Measurements from ENCODE around the gene DCPS. TPM values are rescaled to one million over a fixed set of nuclear protein-coding genes. Genes with fewer than 3 reads are reported as not detected.

DCPS gene
- total and polyA plus RNA-seq, 2 of the 4 experiments (the other 2 are of a cell fraction) = 19.7 to 34.8 TPM

DNA sequence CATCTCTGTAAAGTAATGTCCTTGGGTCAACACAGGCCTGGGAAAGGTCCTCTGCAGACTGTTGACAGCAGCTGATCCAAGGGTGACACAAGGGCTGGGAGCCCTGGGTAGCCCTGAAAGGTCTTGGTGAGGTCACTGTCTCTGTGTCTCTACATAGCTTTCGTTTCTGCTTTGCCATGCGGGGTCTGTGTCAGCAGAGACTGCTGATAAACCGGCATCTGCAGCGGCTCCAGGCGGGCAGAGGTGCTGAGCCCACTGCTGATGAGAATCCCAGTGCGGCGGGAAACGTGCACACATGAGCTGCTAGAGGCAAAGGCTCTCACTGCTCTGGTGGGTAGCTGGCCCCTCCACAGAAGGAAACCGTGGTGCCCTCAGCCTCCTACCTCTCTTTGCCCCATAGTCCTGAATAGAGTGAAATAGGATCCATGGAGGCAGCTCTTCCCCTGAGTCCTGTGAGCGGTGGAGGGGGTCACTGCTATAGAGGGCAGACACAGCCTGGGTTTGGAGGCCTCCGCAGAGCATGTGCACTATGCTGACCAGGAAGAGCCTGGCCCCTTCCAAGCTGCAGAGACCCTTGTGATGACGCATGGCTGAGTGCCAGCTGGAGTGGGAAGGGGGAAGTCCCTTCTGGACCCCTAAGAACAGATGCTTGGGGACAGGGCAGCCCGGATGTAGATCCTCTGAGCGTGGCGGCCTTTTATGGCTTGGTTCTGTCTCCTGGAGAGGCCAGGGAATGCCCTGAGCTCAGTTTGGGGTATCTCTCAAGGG lies 33.8 kb downstream of the DCPS start:
- Histone ChIP-seq H4K91ac (ENCODE audit: insufficient read depth, low read depth, low read length) (no peak overlapping the region), H2AK5ac (ENCODE audit: low read depth, low read length) (no peak overlapping the region; the same call in 1 of the 2 replicates), H3K14ac (replicated peaks; ENCODE audit: low read depth, low read length) (no peak overlapping the region), H3K79me1 (ENCODE audit: low read depth in 1 of 2, low read length in 2 of 2) (peaks cover 0 to 16% of the 10 kb centered on the region in 2 experiments; a peak in 1 of 4 replicates), H3K23ac (ENCODE audit: low read depth, low read length) (no peak overlapping the region), H3K27ac (ENCODE audit: insufficient read depth, low read length) (no peak overlapping the region), H3K9ac (ENCODE audit: low read depth, low read length) (no peak overlapping the region), H3K4me2 (ENCODE audit: low read depth, low read length) (no peak overlapping the region), H2AK9ac (replicated peaks; ENCODE audit: low read depth, low read length, poor library complexity) (no peak overlapping the region), H3K56ac (ENCODE audit: extremely low read depth, insufficient read depth, low read length) (no peak overlapping the region), H2BK15ac (ENCODE audit: low read depth, low read length) (no peak overlapping the region), H2BK5ac (ENCODE audit: low read depth, low read length, poor library complexity, severe bottlenecking) (no peak overlapping the region), H3K36me3 (ENCODE audit: control insufficient read depth, insufficient read depth, low read length) (peaks cover 7% of the 10 kb centered on the region; the same call in 1 of the 2 replicates), H3K4ac (ENCODE audit: low read depth, low read length) (no peak overlapping the region), H2BK120ac (ENCODE audit: low read depth, low read length) (no peak overlapping the region), H3K9me3 (ENCODE audit: control insufficient read depth, insufficient read depth, low read length) (no peaks in the 10 kb centered on the region), H3K4me3 (ENCODE audit: insufficient read depth, low read depth, low read length) (no peak overlapping the region), H4K5ac (ENCODE audit: low read depth, low read length) (no peak overlapping the region), H2BK20ac (ENCODE audit: low read depth, low read length) (no peak overlapping the region), H4K8ac (ENCODE audit: low read depth in 2 of 2, low read length in 2 of 2) (no peak overlapping the region), H3K27me3 (ENCODE audit: control insufficient read depth, insufficient read depth, low read length) (no peaks in the 10 kb centered on the region), H3K18ac (ENCODE audit: low read depth, low read length) (no peak overlapping the region), H3K9me1 (ENCODE audit: insufficient read depth, low read length) (peaks cover 27% of the 10 kb centered on the region), H4K20me1 (ENCODE audit: insufficient read depth, low read length) (peaks cover 4% of the 10 kb centered on the region; the same call in 1 of the 2 replicates), H2AFZ (replicated peaks; ENCODE audit: low read length, poor library complexity) (no peak overlapping the region), H3K4me1 (ENCODE audit: control insufficient read depth, insufficient read depth, low read length) (peaks cover 14% of the 10 kb centered on the region)
- dilution Hi-C loops (cut with HindIII; ENCODE audit: low sequenced_read_pairs, unreplicated experiment) (no loop called here), in situ Hi-C loops (cut with MboI; ENCODE audit: low sequenced_read_pairs) (no loop called here), intact Hi-C loops (cut with micrococcal nuclease) (no loop called here)
- ATAC-seq (ENCODE audit: low read depth) (no peak), DNase-seq (no peak)
- ChIA-PET CTCF (no interaction called here), POLR2A (ENCODE audit: unreplicated experiment) (no interaction called here)
- BruUV-seq (replicated peaks) = no TSS peak
- 72% methylated on average over 7 of the region's 15 CpGs; no CpG with 5 or more reads in 1 of the 2 experiments for WGBS, 2 experiments (ENCODE audit: extremely low coverage in 2 of 2, insufficient read length in 1 of 2)
- TF ChIP-seq, protein P1, sequence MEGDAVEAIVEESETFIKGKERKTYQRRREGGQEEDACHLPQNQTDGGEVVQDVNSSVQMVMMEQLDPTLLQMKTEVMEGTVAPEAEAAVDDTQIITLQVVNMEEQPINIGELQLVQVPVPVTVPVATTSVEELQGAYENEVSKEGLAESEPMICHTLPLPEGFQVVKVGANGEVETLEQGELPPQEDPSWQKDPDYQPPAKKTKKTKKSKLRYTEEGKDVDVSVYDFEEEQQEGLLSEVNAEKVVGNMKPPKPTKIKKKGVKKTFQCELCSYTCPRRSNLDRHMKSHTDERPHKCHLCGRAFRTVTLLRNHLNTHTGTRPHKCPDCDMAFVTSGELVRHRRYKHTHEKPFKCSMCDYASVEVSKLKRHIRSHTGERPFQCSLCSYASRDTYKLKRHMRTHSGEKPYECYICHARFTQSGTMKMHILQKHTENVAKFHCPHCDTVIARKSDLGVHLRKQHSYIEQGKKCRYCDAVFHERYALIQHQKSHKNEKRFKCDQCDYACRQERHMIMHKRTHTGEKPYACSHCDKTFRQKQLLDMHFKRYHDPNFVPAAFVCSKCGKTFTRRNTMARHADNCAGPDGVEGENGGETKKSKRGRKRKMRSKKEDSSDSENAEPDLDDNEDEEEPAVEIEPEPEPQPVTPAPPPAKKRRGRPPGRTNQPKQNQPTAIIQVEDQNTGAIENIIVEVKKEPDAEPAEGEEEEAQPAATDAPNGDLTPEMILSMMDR (conservative IDR thresholded peaks at IDR 0.05; ENCODE audit: low read depth, low read length) = no peak
- no peak for TF ChIP-seq NFE2L2 (IDR thresholded peaks at IDR 0.05; ENCODE audit: low read depth, low read length)
- no peak for TF ChIP-seq CHD1 (IDR thresholded peaks at IDR 0.05; ENCODE audit: low read depth, low read length)
- no peak for TF ChIP-seq RFX5 (IDR thresholded peaks at IDR 0.05; ENCODE audit: low read depth, low read length)
- TF ChIP-seq MAZ (IDR thresholded peaks at IDR 0.05; ENCODE audit: borderline replicate concordance, low read depth, low read length) = no peak
- TF ChIP-seq BHLHE40 (IDR thresholded peaks at IDR 0.05; ENCODE audit: low read depth, low read length) = no peak
- TF ChIP-seq, protein P2, sequence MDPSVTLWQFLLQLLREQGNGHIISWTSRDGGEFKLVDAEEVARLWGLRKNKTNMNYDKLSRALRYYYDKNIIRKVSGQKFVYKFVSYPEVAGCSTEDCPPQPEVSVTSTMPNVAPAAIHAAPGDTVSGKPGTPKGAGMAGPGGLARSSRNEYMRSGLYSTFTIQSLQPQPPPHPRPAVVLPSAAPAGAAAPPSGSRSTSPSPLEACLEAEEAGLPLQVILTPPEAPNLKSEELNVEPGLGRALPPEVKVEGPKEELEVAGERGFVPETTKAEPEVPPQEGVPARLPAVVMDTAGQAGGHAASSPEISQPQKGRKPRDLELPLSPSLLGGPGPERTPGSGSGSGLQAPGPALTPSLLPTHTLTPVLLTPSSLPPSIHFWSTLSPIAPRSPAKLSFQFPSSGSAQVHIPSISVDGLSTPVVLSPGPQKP (IDR thresholded peaks at IDR 0.05; ENCODE audit: borderline replicate concordance, low read depth, low read length) = no peak
- no peak for TF ChIP-seq MXI1 (IDR thresholded peaks at IDR 0.05; ENCODE audit: borderline replicate concordance, low read depth, low read length)

All from IMR-90 (cell line).